Spleen (tissue), 7 donors: ENCODE results near the gene ATXN1.

Experiments used
- POLR2A ChIP-seq, 3 donors: fragments of 450-650 bp; IDR thresholded peaks; one replicate each; pipeline ENCODE4 v1.5.1; 2017; ENCODE audit warnings: antibody characterized with exemption in 3 of 3, mild to moderate bottlenecking in 1 of 3
- POLR2AphosphoS5 ChIP-seq, 3 donors: sonication (generic); formaldehyde crosslinking; IDR thresholded peaks; one replicate each; pipeline ENCODE4 v1.5.1; 2017; ENCODE audit warnings: antibody characterized with exemption in 3 of 3
- TF ChIP-seq, protein P1 (sequence below), 11 experiments: fragments of 200-600 bp in 7 of 11; fragments of 450-650 bp in 4 of 11; sonication (generic) in 4 of 11; IDR thresholded peaks in 8 of 11; conservative IDR thresholded peaks in 3 of 11; 1 replicate in 7 of 11; 2 replicates in 4 of 11; pipeline versions ENCODE4 v1.4.0 to v1.8.0; 2016 to 2021; ENCODE audit warnings: antibody characterized with exemption in 11 of 11, inconsistent platforms in 4 of 11, mild to moderate bottlenecking in 1 of 11
- donor health status: DM: no; HTN: no; CAD: no; lungs with moderate emphysema.
- donor health status: DM: no; HTN: no; CAD: no.
- donor health status: DM: no; HTN: no; CAD: no.

DNA sequence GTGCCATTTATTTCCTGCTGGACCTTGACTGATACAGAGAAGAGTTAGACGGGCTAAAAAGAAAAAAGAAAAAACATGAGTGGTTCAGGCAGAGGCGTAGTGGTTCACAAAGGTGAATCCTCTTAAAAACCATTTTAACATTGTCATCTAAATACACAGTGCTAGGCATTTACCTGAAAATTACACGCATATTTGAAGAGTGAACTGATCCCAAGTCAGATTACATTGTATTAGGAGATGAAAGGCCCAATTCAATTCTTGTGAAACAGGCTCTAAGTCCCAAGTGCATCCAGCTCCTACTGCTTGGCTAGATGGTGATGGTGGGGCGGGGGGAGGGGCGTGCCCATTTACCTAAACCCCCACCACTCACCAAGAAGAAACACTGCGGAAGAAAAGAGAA lies 46.7 kb upstream of the ATXN1 start:
- TF ChIP-seq, protein P1, sequence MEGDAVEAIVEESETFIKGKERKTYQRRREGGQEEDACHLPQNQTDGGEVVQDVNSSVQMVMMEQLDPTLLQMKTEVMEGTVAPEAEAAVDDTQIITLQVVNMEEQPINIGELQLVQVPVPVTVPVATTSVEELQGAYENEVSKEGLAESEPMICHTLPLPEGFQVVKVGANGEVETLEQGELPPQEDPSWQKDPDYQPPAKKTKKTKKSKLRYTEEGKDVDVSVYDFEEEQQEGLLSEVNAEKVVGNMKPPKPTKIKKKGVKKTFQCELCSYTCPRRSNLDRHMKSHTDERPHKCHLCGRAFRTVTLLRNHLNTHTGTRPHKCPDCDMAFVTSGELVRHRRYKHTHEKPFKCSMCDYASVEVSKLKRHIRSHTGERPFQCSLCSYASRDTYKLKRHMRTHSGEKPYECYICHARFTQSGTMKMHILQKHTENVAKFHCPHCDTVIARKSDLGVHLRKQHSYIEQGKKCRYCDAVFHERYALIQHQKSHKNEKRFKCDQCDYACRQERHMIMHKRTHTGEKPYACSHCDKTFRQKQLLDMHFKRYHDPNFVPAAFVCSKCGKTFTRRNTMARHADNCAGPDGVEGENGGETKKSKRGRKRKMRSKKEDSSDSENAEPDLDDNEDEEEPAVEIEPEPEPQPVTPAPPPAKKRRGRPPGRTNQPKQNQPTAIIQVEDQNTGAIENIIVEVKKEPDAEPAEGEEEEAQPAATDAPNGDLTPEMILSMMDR (IDR thresholded peaks at IDR 0.05 in 8 of 11, conservative IDR thresholded peaks at IDR 0.05 in 3 of 11) = no peak
- TF ChIP-seq POLR2A (IDR thresholded peaks at IDR 0.05) (no peak), POLR2AphosphoS5 (IDR thresholded peaks at IDR 0.05) (no peak)
